GM21390 (cell line): Measurements from ENCODE around the gene UGGT1.

Source experiments
- ATAC-seq: cut with Tn5 transposase; IDR thresholded peaks from one replicate; pipeline ENCODE4 v1.9.1; 2021; ENCODE audit not compliant: unreplicated experiment

UGGT1 gene

DNA sequence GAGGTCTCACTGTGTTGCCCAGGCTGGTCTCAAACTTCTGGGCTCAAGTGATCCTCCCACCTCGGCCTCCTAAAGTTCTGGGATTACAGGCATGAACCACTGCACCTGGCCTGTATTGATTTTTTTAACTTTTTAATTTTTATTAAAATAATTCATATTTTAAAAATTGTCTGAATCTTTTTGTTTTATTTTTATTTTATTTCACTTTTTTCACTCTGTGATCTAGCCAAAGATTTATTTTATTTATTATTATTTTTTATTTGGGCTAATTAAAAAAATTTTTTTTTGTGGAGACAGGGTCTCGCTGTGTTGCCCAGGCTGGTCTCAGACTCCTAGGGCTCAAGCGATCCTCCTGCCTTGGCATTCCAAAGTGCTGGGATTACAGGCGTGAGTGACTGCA, 14.1 kb downstream of the UGGT1 start:
- no peak for ATAC-seq

DNA sequence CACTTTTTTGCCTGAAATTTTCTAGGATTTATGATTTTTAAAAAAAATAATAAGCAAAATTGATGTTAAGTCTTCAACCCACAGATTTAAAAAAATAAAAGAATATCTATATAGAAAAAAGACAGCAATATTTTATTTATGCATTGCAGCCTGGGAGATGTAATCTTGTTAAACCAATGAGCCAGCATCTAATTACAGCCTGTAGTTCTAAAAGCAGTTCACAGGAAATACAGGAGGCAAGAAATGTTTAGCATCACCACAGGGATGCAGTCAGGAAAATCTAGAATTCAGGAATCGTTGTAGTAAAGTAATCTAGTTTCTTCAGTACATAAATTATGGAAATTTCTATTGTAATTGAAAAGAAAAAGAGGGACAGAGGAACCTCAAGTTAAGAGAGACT, 17.2 kb downstream of the UGGT1 start:
- no peak for ATAC-seq

DNA sequence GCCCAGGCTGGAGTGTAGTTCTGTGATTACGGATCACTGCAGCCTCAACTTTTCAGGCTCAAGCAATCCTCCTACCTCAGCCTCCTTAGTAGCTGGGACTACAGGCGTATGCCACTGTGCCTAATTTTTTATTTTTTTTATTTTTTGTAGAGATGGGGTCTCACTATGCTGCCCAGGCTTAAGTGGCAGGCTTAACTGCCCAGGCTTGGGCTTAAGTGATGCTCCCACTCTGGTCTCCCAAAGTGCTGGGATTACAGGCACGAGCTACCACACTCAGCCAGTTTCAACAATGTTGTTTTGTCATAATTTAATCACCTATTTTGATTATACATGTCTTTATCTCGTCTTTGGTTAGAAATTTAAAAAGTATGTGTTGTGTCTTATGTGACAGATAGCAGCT, 18.2 kb downstream of the UGGT1 start:
- ATAC-seq: no peak

DNA sequence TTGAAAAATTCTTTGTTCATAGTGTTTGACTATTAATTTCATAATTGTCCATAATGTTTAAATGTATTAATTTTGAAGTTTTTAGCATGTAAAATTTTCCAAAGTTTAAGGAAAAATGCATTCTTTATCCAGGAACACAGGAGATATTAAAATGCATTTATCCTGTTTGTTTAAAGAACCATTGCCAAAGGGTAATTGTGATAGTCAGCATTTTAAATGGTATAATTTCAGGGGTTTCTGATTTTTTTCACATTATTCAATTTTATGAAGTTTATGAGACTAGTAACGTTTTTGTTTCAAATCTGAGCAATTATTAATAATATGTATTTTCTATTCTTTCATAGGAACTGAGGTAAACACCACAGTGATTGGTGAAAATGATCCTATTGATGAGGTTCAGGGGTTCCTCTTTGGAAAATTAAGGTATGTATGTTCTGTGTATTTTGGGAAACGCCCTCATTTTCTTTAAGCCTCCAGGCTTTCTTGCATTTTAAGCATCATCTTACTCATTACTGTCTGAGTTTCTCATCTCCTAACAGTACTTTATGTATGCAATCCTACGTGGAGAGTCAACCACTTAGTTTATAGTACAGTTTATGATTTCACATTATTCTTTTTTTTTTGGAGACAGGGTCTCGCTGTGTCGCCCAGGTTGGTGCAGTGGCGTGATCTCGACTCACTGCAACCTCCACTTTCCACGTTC, 25.1 kb downstream of the UGGT1 start:
- no peak for ATAC-seq

DNA sequence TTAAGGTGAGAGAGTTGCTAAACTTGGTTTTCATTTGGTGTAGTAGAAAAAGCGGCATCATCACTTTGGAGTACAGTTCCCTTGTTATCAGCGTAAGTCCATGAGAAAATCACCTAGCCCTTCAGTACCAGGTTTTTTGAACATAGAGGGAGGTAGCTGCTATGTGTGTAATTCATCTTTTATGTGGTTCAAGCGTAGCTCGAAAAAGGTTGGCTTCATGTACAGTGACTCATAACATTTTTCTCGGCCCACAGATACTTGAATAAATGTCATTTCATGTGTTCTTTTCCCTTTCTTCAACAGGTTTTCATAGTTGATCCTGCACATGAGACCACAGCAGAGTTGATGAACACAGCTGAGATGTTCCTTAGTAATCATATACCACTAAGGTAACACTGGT, 43.6 kb downstream of the UGGT1 start:
- no peak for ATAC-seq

DNA sequence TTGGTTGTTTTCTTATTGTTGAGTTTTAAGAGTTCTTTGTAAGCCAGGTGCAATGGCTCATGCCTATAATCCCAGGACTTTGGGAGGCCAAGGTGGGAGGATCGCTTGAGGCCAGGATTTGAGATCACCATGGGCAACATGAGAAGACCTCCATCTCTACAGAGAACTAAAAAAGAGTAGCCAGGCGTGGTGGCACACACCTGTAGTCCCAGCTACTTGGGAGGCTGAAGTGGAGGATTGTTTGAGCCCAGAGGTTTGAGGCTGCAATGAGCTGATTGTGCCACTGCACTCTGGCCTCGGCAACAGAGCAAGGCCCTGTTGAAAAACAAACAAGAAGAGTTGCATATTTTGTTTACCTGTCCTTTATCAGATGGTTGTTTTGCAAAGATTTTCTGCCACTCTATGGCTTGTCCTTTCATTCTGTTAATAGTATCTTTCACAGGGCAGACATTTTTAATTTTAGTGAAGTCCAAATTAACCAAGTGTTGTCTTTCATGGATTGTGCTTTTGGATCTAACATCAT, 46.2 kb downstream of the UGGT1 start:
- no peak for ATAC-seq

- ATAC-seq: no peak
Observed at GRCh38 chr2:128139624-128140023, 48.6 kb downstream of the UGGT1 start.

GRCh38 chr2:128145651-128146050, 54.7 kb downstream of the UGGT1 start:
- no peak for ATAC-seq

GRCh38 chr2:128153786-128154185, 62.8 kb downstream of the UGGT1 start:
- no peak for ATAC-seq

- no peak for ATAC-seq
Observed at GRCh38 chr2:128154225-128154624, 63.2 kb downstream of the UGGT1 start.

- no peak for ATAC-seq
Observed at GRCh38 chr2:128155970-128156369, 65.0 kb downstream of the UGGT1 start.

- no peak for ATAC-seq
Observed at GRCh38 chr2:128156812-128157211, 65.8 kb downstream of the UGGT1 start.

DNA sequence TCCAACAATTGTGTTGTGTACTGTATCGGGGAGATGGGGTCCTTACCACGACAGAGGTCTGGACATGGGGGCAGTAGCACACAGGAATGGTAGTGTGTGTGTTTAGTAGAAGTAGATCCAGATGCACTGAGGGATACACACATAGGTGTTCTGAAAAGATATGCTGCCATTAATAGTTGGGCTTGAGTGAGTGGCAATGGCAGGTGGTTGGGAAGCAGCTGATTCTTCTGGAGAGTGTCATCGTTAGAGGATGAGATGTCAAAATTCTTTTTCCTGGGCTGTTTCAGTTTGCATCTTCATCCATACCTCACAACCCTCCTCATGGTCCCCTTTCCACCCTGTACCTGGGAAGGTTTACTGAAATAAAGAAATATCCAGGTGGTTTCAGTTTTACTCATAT, 66.6 kb downstream of the UGGT1 start:
- ATAC-seq: no peak

- no peak for ATAC-seq
Observed at GRCh38 chr2:128158176-128158575, 67.2 kb downstream of the UGGT1 start.

GRCh38 chr2:128159437-128159836, 68.4 kb downstream of the UGGT1 start:
- ATAC-seq: no peak

DNA sequence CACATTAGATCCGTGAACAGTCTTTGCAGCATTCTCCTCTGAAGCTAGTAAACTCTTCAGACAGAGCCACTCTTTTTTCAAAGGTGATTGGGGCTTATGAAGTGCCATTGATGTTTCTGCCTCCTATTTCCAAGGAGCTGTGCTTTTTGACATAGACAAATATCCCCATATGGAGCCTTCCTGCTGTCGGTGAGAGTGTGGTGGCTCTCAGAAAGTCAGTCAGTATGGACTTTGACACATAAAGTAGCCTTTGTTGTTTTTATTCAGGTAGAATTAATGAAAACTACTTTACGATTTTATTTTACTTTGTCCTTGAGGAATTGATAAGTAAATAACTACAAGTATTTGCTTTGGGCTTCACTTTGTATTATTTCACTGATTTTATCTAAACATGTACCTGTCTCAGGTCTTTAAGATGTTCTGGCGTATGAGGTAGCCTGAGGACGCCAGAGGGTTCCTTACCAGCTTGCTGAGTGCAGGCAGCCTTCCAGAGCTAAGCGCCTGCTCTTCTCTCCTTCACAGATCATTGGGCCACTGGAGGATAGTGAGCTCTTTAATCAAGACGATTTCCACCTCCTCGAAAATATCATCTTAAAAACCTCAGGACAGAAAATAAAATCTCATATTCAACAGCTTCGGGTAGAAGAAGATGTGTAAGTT, 69.7 kb downstream of the UGGT1 start:
- no peak for ATAC-seq

- ATAC-seq: no peak
Observed at GRCh38 chr2:128162266-128162665, 71.3 kb downstream of the UGGT1 start.

- ATAC-seq: no peak
Observed at GRCh38 chr2:128164311-128164710, 73.3 kb downstream of the UGGT1 start.

- no peak for ATAC-seq
Observed at GRCh38 chr2:128166746-128167353, 75.8 kb downstream of the UGGT1 start.

GRCh38 chr2:128169094-128169493, 78.1 kb downstream of the UGGT1 start:
- no peak for ATAC-seq

- ATAC-seq: no peak
Observed at GRCh38 chr2:128169497-128169896, 78.5 kb downstream of the UGGT1 start.
